Endothelial cell of umbilical vein (primary cell): ENCODE data around the gene SIAE. TPM values are rescaled to one million over a fixed set of nuclear protein-coding genes. Genes with fewer than 3 reads are reported as not detected.

Experiments used
- BruUV-seq: library from RNA; stranded (reverse); fragments of 400-500 nt; replicated peaks from 2 replicates; lab custom pipeline; 2021; lab: Mats Ljungman, UMichigan
- CTCF ChIA-PET: fragments of 300-600, 350-600 bp; sonication (Branson Sonifier 250); formaldehyde crosslinking; loops from one replicate; lab custom pipeline; 2021; ENCODE audit warnings: antibody characterized with exemption, inconsistent platforms; lab: Charles Lee
- POLR2A ChIA-PET: fragments of 300-600, 350-600 bp; sonication (Branson Sonifier 250); formaldehyde crosslinking; loops from one replicate; lab custom pipeline; 2021; ENCODE audit warnings: antibody characterized with exemption, inconsistent platforms; lab: Charles Lee
- DNase-seq: peaks from one replicate; pipeline ENCODE4 v3.0.0-alpha.2; 2011; ENCODE audit warnings: low read depth, low spot score
- FAIRE-seq: peaks from 2 replicates; lab custom pipeline; 2011; peaks lifted over from hg19 to GRCh38; lab: Jason Lieb, UNC
- H2AFZ ChIP-seq: 2 replicates; pipeline ENCODE4 v1.6.0; 2012; ENCODE audit warnings: low read depth, low read length, control low read depth, inconsistent platforms
- H3K27ac ChIP-seq: 2 replicates; pipeline ENCODE4 v1.5.1; 2011; ENCODE audit warnings: low read depth, mild to moderate bottlenecking, control low read depth, low read length, moderate library complexity; ENCODE audit not compliant: insufficient read depth
- H3K27me3 ChIP-seq, 2 experiments: 2 replicates each; pipeline versions ENCODE4 v1.6.0 to v1.6.1; 2011; ENCODE audit warnings: low read length in 2 of 2, mixed read lengths in 1 of 2; ENCODE audit not compliant: control insufficient read depth in 2 of 2, insufficient read depth in 2 of 2
- H3K36me3 ChIP-seq, 2 experiments: 2 replicates in 1 of 2; 3 replicates in 1 of 2; pipeline ENCODE4 v1.5.1; 2011; ENCODE audit warnings: low read length in 2 of 2, mild to moderate bottlenecking in 1 of 2, moderate library complexity in 1 of 2; ENCODE audit not compliant: control insufficient read depth in 2 of 2, insufficient read depth in 2 of 2; ENCODE audit errors: extremely low read depth in 1 of 2
- H3K4me1 ChIP-seq: 3 replicates; pipeline ENCODE4 v1.5.1; 2011; ENCODE audit warnings: mild to moderate bottlenecking, low read length; ENCODE audit not compliant: control insufficient read depth, insufficient read depth; ENCODE audit errors: extremely low read depth
- H3K4me2 ChIP-seq: 2 replicates; pipeline ENCODE4 v1.6.1; 2011; ENCODE audit warnings: low read length, control low read depth, mixed read lengths; ENCODE audit not compliant: insufficient read depth
- H3K4me3 ChIP-seq, 3 experiments: fragments of 200-600 bp in 1 of 3; sonication (generic), shearing (Covaris generic) in 1 of 3; replicated peaks in 1 of 3; 2 replicates each; pipeline ENCODE4 v1.5.1; 2011 to 2016; ENCODE audit warnings: control low read depth in 3 of 3, low read length in 3 of 3, mild to moderate bottlenecking in 2 of 3, inconsistent platforms in 1 of 3, low read depth in 1 of 3, moderate library complexity in 1 of 3; ENCODE audit not compliant: insufficient read depth in 1 of 3
- H3K79me2 ChIP-seq: 2 replicates; pipeline ENCODE4 v1.6.0; 2012; ENCODE audit warnings: low read length, inconsistent platforms; ENCODE audit not compliant: control insufficient read depth, insufficient read depth
- H3K9ac ChIP-seq: replicated peaks from 2 replicates; pipeline ENCODE3; 2011; ENCODE audit warnings: low read length, control low read depth; ENCODE audit not compliant: insufficient read depth; ENCODE audit errors: extremely low read depth
- H3K9me1 ChIP-seq: replicated peaks from 3 replicates; pipeline ENCODE4 v1.6.0; 2011; ENCODE audit warnings: mild to moderate bottlenecking, low read length; ENCODE audit not compliant: control insufficient read depth, insufficient read depth; ENCODE audit errors: extremely low read depth
- H3K9me3 ChIP-seq: replicated peaks from 2 replicates; pipeline ENCODE4 v1.5.1; 2012; ENCODE audit warnings: low read length, inconsistent platforms; ENCODE audit not compliant: control insufficient read depth, insufficient read depth
- H4K20me1 ChIP-seq: replicated peaks from 2 replicates; pipeline ENCODE3; 2011; ENCODE audit warnings: mild to moderate bottlenecking, low read length; ENCODE audit not compliant: control insufficient read depth, insufficient read depth; ENCODE audit errors: extremely low read depth
- CTCF ChIP-seq, 2 donors: IDR thresholded peaks; 1 replicate in 1 of 2; 2 replicates in 1 of 2; pipeline ENCODE4 v1.5.1; 2011; ENCODE audit warnings: low read length in 2 of 2, mild to moderate bottlenecking in 2 of 2, moderate library complexity in 2 of 2, control low read depth in 1 of 2, inconsistent platforms in 1 of 2, low read depth in 1 of 2; ENCODE audit not compliant: insufficient read depth in 1 of 2; ENCODE audit errors: extremely low read depth in 1 of 2
- EZH2 ChIP-seq: IDR thresholded peaks from 2 replicates; pipeline ENCODE4 v1.6.1; 2012; ENCODE audit warnings: borderline replicate concordance, low read depth, mild to moderate bottlenecking, moderate library complexity, low read length, inconsistent platforms; ENCODE audit not compliant: severe bottlenecking
- FOS ChIP-seq: IDR thresholded peaks from 2 replicates; pipeline ENCODE4 v1.6.1; 2011; ENCODE audit warnings: mild to moderate bottlenecking, low read length, moderate library complexity, borderline replicate concordance; ENCODE audit not compliant: insufficient read depth
- GATA2 ChIP-seq: IDR thresholded peaks from 2 replicates; pipeline ENCODE4 v1.7.0; 2011; ENCODE audit warnings: low read depth, mild to moderate bottlenecking, moderate library complexity, mixed read lengths, low read length; ENCODE audit not compliant: insufficient read length, insufficient read depth
- JUN ChIP-seq: IDR thresholded peaks from 2 replicates; pipeline ENCODE4 v1.6.1; 2011; ENCODE audit warnings: borderline replicate concordance, low read depth; ENCODE audit not compliant: insufficient read length, insufficient read depth
- MAX ChIP-seq: IDR thresholded peaks from 2 replicates; pipeline ENCODE4 v1.6.1; 2011; ENCODE audit not compliant: insufficient read depth, insufficient read length
- MYC ChIP-seq: IDR thresholded peaks from one replicate; pipeline ENCODE4 v1.6.1; 2011; ENCODE audit warnings: mild to moderate bottlenecking, low read depth, low read length
- POLR2A ChIP-seq: IDR thresholded peaks from 2 replicates; pipeline ENCODE4 v1.6.1; 2012; ENCODE audit warnings: low read depth, mild to moderate bottlenecking, control low read depth, low read length
- POLR2AphosphoS5 ChIP-seq: IDR thresholded peaks from 2 replicates; pipeline ENCODE4 v1.6.1; 2012; ENCODE audit warnings: low read depth, mild to moderate bottlenecking, control low read depth, low read length, moderate library complexity; ENCODE audit not compliant: insufficient read depth
- dilution Hi-C: fragments of 300-500 bp; cut with MboI; formaldehyde crosslinking; loops from one replicate; pipeline ENCODE4 v1.15.0; 2019; ENCODE audit warnings: low sequenced_read_pairs; ENCODE audit not compliant: extremely low pct_ligation_motif_present
- intact Hi-C: fragments of 100-400 bp; cut with micrococcal nuclease; formaldehyde crosslinking; loops from one replicate; pipeline ENCODE4 v1.10.0; 2022
- polyA plus RNA-seq, 4 experiments: library from polyadenylated mRNA; depleted of rRNA in 3 of 4; stranded (reverse) in 3 of 4; unstranded in 1 of 4; fragments of >200 nt; gene quantifications; 2 replicates each; pipeline versions ENCODE4 v1.2.1 to v1.2.3, GENCODE V29; 2011 to 2012; ENCODE audit warnings: missing spikeins in 1 of 4
- total RNA-seq: library from RNA; stranded (reverse); gene quantifications from 2 replicates; pipeline ENCODE4 v1.2.3, GENCODE V29; 2021

SIAE gene
- total and polyA plus RNA-seq, 2 donors (not counting 3 experiments of a cell fraction or from before 2014, with no cell fraction given): 16.9 to 23.9 TPM

GRCh38 chr11:124669193-124669592, 4.3 kb downstream of the SIAE start:
- dilution Hi-C loops (loop anchor here (10.0 kb wide), 1 partner anchor 166 kb away; no protein-coding TSS in a partner anchor), intact Hi-C loops (loop anchor here (1.0 kb wide), 8 partner anchors 25 to 198 kb away; no protein-coding TSS in a partner anchor)
- Histone ChIP-seq H3K4me1 (peaks cover 12% of the 10 kb centered on the region), H3K9ac (no peak overlapping the region), H4K20me1 (no peaks in the 10 kb centered on the region), H3K27me3 (no peaks in the 10 kb centered on the region), H3K27ac (no peak overlapping the region), H3K9me1 (no peaks in the 10 kb centered on the region), H3K9me3 (no peaks in the 10 kb centered on the region), H3K79me2 (no peaks in the 10 kb centered on the region), H2AFZ (no peak overlapping the region), H3K36me3 (no peaks in the 10 kb centered on the region), H3K4me2 (no peak overlapping the region), H3K4me3 (no peak overlapping the region)
- no peak for TF ChIP-seq FOS
- no peak for TF ChIP-seq MYC
- no peak for TF ChIP-seq EZH2
- TF ChIP-seq POLR2A: no peak
- peak; percentile 61 to 66 for TF ChIP-seq CTCF (IDR thresholded peaks at IDR 0.05; ENCODE audit: extremely low read depth in 1 of 2, insufficient read depth in 1 of 2, low read depth in 1 of 2, low read length in 2 of 2)
- BruUV-seq: no TSS peak
- POLR2A ChIA-PET: interaction anchor here (1.0 to 1.5 kb wide), 3 partner anchors 84 to 168 kb away, joined by 4 to 5 read pairs (median 4); no protein-coding TSS in a partner anchor
- CTCF ChIA-PET: interaction anchor here (0.6 to 8.9 kb wide), 45 partner anchors 10 to 207 kb away, joined by 3 to 267 read pairs (median 6); partner anchors contain the start of genes ESAM, MSANTD2, NRGN and ROBO3
- DNase-seq (peak; percentile 64), FAIRE-seq (peak; percentile 93)

- Histone ChIP-seq H3K4me3 (no peak overlapping the region), H2AFZ (no peak overlapping the region), H3K9me1 (no peaks in the 10 kb centered on the region), H4K20me1 (no peaks in the 10 kb centered on the region), H3K4me2 (no peak overlapping the region), H3K36me3 (no peaks in the 10 kb centered on the region), H3K27ac (no peak overlapping the region), H3K27me3 (no peaks in the 10 kb centered on the region), H3K9ac (no peak overlapping the region), H3K79me2 (no peaks in the 10 kb centered on the region), H3K9me3 (no peaks in the 10 kb centered on the region), H3K4me1 (peaks cover 4% of the 10 kb centered on the region)
- FAIRE-seq: no peak
- dilution Hi-C loops: loop anchor here (10.0 kb wide), 1 partner anchor 167 kb away; no protein-coding TSS in a partner anchor
- CTCF ChIA-PET: interaction anchor here (1.0 to 1.5 kb wide), 2 partner anchors 95 to 169 kb away, joined by 3 to 8 read pairs; no protein-coding TSS in a partner anchor
- POLR2A ChIA-PET: no interaction called here
- no TSS peak for BruUV-seq
- TF ChIP-seq EZH2: no peak
- TF ChIP-seq JUN: no peak
- TF ChIP-seq MAX: no peak
- no peak for TF ChIP-seq GATA2
- no peak for TF ChIP-seq POLR2AphosphoS5
- TF ChIP-seq FOS: no peak
- intact Hi-C loops: no loop called here
- no peak for DNase-seq
Measured at GRCh38 chr11:124667601-124668000, 5.9 kb downstream of the SIAE start.
